AG10803 (cell line): ENCODE results near the gene FGF5.

Experiments
- DNase-seq: peaks from one replicate; pipeline ENCODE4 v3.0.0; 2010; ENCODE audit warnings: low read depth
- H3K4me3 ChIP-seq: 2 replicates; pipeline ENCODE4 v1.5.1; 2011; ENCODE audit warnings: mild to moderate bottlenecking, low read length, control low read depth
- TF ChIP-seq, protein P1 (sequence below): conservative IDR thresholded peaks from 2 replicates; pipeline ENCODE4 v1.5.1; 2011; ENCODE audit warnings: mild to moderate bottlenecking, low read length, control low read depth, inconsistent platforms

The FGF5 gene

DNA sequence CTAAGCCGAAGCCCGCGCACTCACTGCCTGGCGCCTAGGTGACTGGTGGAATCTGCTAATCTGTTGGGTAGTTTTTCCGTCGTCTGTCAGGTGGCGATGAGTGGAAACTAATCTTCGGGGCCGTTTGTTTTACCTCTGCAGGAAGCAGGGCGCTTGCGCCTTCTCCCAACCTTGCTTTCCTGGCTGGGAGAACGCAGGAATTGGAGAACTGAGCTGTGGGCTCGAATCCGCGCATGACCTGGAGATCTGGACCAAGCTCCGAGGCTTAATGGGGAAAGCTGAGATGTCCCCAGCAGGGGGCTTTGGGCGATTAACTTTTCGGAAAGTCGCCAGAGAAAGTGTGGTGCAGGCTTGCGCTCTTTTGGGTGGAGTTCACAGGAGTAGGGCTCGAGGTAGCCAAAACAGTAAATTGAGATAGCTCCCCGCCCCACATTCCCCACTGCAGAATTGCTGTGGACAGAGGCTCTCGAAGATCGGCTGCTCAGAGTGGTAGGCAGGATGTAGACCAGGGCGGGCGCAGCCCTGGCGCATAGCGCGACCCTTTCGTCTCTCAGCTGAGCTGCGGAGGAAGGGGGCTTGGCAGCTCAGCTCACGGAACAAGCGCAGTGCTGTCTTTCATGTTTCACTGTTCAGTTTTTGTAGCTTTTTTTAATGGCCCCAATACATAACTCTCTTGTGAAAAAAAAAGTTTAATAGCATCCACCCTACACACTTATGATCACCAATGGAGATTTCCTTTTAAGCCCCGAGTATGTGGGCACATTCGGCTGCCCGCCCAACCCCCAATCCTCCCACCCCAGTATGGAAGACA is 2.7 kb upstream of the FGF5 start:
- no peak overlapping the region for H3K4me3 ChIP-seq
- no peak for DNase-seq
- TF ChIP-seq, protein P1, sequence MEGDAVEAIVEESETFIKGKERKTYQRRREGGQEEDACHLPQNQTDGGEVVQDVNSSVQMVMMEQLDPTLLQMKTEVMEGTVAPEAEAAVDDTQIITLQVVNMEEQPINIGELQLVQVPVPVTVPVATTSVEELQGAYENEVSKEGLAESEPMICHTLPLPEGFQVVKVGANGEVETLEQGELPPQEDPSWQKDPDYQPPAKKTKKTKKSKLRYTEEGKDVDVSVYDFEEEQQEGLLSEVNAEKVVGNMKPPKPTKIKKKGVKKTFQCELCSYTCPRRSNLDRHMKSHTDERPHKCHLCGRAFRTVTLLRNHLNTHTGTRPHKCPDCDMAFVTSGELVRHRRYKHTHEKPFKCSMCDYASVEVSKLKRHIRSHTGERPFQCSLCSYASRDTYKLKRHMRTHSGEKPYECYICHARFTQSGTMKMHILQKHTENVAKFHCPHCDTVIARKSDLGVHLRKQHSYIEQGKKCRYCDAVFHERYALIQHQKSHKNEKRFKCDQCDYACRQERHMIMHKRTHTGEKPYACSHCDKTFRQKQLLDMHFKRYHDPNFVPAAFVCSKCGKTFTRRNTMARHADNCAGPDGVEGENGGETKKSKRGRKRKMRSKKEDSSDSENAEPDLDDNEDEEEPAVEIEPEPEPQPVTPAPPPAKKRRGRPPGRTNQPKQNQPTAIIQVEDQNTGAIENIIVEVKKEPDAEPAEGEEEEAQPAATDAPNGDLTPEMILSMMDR: no peak

DNA sequence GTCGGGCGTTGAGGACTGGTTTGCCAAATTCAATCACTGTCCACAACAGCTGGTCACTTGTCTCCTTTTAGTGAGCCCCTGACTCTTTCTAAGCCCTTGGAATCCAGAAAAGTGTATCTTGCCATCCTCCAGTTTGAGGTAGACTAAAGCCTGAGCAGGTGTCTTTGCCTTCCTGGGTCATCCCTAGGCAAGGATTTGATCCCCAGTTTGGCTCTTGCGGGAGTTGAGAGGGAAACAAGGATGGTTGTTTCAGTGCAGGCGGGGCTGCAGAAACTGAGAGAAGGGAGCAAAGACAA is 2.2 kb upstream of the FGF5 start:
- H3K4me3 ChIP-seq: no peak overlapping the region
- DNase-seq: no peak
- TF ChIP-seq, protein P1: no peak

DNA sequence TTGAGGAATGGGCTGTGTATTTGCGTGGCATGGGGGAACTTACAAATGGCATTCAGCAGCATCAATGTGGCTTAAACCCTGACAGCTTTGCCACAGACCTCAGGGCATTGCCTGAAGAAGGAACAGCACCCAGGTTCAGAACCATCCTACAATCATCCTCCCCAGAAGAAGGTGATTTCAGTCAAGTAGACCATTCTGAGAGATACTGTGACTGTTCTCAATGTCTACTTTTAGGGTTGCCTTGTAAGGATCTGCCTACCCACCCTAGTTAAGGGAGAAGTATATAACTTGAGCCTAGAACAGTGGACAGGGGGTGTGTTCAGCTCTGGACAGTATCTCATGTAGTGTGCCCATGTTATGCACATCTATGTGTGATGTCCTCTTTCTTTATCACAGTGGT is 1.6 kb upstream of the FGF5 start:
- DNase-seq: no peak
- TF ChIP-seq, protein P1: no peak
- peak overlapping the region; percentile 78 for H3K4me3 ChIP-seq

DNA sequence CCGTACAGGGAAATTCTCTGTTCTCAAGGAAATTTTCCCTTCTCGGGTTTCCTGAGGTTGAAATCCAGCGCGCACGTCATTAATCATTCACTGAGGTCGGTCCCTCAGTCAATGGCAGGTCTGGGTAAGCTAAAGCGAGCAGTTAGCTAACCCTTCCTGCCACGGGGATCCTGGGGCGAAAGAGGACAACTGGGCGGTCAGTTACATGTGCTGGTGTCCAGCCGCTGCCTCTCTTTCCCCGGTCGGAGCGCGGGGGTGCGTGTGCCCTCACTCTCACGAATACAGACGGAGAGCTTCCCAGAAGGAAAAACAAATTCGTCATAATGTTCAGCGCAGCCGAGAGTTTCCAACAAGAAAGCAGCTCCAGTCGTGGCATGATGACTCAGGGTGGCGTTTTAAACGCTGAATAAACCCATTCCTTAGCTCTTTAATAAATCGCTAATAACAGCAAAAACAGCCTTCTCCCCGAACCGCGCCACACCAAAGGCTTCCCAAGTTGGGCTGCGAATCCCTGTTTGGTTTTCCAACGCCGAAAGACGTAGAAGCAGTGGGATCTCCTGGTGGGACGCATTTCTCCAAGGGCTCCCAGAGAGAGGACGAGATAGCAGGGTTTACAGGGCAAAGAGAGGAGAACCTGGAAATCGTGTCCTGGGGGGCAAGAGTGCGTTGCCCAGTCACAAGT is 752 bp upstream of the FGF5 start:
- TF ChIP-seq, protein P1: no peak
- DNase-seq: peak; percentile 76
- peak overlapping the region; percentile 78 for H3K4me3 ChIP-seq

DNA sequence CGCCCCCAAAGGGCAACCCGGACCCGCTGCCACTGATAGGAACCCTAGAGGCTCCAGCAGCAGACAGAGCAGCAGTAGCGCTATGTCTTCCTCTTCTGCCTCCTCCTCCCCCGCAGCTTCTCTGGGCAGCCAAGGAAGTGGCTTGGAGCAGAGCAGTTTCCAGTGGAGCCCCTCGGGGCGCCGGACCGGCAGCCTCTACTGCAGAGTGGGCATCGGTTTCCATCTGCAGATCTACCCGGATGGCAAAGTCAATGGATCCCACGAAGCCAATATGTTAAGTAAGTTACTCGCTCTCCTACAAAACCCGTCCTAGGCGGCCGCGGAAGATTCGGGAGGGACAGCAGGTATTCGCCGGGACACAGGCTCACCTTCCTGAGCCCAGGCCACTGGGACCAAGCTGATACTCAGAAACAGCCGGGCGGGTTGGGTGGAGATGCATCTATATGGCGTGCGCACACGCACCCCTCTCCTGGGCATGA is 477 bp downstream of the FGF5 start:
- DNase-seq: peak; percentile 56
- peak overlapping the region; percentile 78 for H3K4me3 ChIP-seq

DNA sequence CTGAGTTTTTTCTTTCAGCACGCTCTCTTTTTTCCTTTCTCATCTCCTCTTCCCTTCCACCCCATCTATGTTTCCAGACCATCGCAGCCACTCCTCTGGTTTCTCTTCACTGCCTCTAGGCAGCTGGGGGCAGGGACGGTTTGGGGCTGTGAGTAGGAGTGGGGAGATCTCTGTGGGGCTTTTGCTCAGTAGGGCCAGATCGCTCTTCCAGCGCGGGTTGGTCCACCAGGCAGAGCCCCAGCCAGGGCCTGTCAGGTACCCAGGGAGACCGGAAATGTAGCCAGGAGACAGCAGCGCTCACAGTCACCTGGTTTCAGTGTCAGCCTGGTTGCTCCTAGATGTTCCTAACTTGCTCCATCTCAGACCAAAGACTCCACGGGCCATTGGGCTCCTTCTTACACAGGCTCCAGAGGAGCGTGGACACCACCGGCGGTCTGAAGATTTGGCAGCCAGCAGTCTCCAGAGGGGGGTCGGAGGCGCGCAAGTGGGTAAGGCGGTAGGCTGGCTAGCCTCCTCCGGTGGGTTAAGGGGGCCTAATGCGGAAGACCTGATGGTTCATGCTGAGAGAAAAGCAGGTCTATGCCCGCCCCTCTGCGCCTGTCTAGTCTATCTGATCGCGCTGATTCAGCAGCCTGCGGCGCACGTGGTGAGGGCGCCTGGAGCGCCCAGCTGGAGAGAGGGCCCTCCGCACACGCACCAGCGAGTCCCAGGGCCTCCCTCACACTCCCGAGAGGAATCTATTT is 1.8 kb downstream of the FGF5 start:
- peak; percentile 47 for DNase-seq
- peak overlapping the region; percentile 78 for H3K4me3 ChIP-seq
- TF ChIP-seq, protein P1: no peak

More for the DNA sequence above, 477 bp downstream of the FGF5 start:
- TF ChIP-seq, protein P1: peak; percentile 7; the same call in 1 of the 2 replicates
